Liver (tissue), 9 donors: ENCODE measurements around the gene LAMTOR2. TPM values are rescaled to one million over a fixed set of nuclear protein-coding genes. Genes with fewer than 3 reads are reported as not detected.

Experiments
- DNase-seq: peaks from one replicate; pipeline ENCODE4 v3.0.0-alpha.2; 2017; ENCODE audit warnings: low spot score
- H3K27ac ChIP-seq, 2 donors: one replicate each; pipeline ENCODE4 v1.7.0; 2013; ENCODE audit warnings: inconsistent platforms in 2 of 2, low read length in 2 of 2, control low read depth in 1 of 2, low read depth in 1 of 2, mild to moderate bottlenecking in 1 of 2
- H3K27me3 ChIP-seq, 4 donors: one replicate each; pipeline versions ENCODE4 v1.6.1 to v1.7.0; 2013; ENCODE audit warnings: low read length in 3 of 4, inconsistent platforms in 1 of 4, mild to moderate bottlenecking in 1 of 4, moderate library complexity in 1 of 4; ENCODE audit not compliant: control insufficient read depth in 4 of 4, insufficient read depth in 4 of 4
- H3K36me3 ChIP-seq, 4 donors: one replicate each; pipeline versions ENCODE4 v1.6.1 to v1.7.0; 2013; ENCODE audit warnings: low read length in 3 of 4, mild to moderate bottlenecking in 3 of 4, low read depth in 1 of 4, moderate library complexity in 1 of 4; ENCODE audit not compliant: control insufficient read depth in 4 of 4, insufficient read depth in 3 of 4
- H3K4me1 ChIP-seq, 4 donors: one replicate each; pipeline versions ENCODE4 v1.6.1 to v1.7.0; 2013; ENCODE audit warnings: low read length in 3 of 4, mild to moderate bottlenecking in 3 of 4, moderate library complexity in 1 of 4; ENCODE audit not compliant: control insufficient read depth in 4 of 4, insufficient read depth in 4 of 4
- H3K4me3 ChIP-seq, 3 donors: one replicate each; pipeline versions ENCODE4 v1.6.1 to v1.7.0; 2013; ENCODE audit warnings: low read length in 3 of 3, control low read depth in 1 of 3, low read depth in 1 of 3, mild to moderate bottlenecking in 1 of 3
- H3K9ac ChIP-seq, 2 donors: one replicate each; pipeline ENCODE4 v1.7.0; 2013; ENCODE audit warnings: low read length in 2 of 2, mild to moderate bottlenecking in 2 of 2, moderate library complexity in 2 of 2, control low read depth in 1 of 2, low read depth in 1 of 2
- H3K9me3 ChIP-seq, 4 donors: one replicate each; pipeline versions ENCODE4 v1.6.1 to v1.7.0; 2013; ENCODE audit warnings: low read length in 3 of 4; ENCODE audit not compliant: control insufficient read depth in 4 of 4
- FOXA1 ChIP-seq: IDR thresholded peaks from 2 replicates; pipeline ENCODE4 v1.6.1; 2016; ENCODE audit warnings: antibody characterized with exemption
- FOXA2 ChIP-seq: IDR thresholded peaks from 2 replicates; pipeline ENCODE4 v1.6.1; 2016; ENCODE audit warnings: antibody characterized with exemption
- HNF4A ChIP-seq, 2 donors: conservative IDR thresholded peaks; 2 replicates each; pipeline ENCODE4 v1.6.1; 2016; ENCODE audit warnings: antibody characterized with exemption in 2 of 2, mild to moderate bottlenecking in 2 of 2
- HNF4G ChIP-seq: IDR thresholded peaks from 2 replicates; pipeline ENCODE4 v1.6.1; 2016; ENCODE audit warnings: antibody characterized with exemption
- NR2F2 ChIP-seq: IDR thresholded peaks from 2 replicates; pipeline ENCODE4 v1.6.1; 2016; ENCODE audit warnings: antibody characterized with exemption
- RXRA ChIP-seq, 2 donors: IDR thresholded peaks; 2 replicates each; pipeline ENCODE4 v1.6.1; 2017 to 2018; ENCODE audit warnings: antibody characterized with exemption in 2 of 2, mild to moderate bottlenecking in 1 of 2
- TAF1 ChIP-seq: conservative IDR thresholded peaks from 2 replicates; pipeline ENCODE4 v1.6.1; 2016; ENCODE audit warnings: antibody characterized with exemption, mild to moderate bottlenecking
- YY1 ChIP-seq: IDR thresholded peaks from 2 replicates; pipeline ENCODE4 v1.6.1; 2016; ENCODE audit warnings: antibody characterized with exemption, mild to moderate bottlenecking
- WGBS: extraction: QIAGEN DNeasy Blood & Tissue Kit; methylation state at CpG from one replicate; pipeline ENCODE4 v1.1.7; 2013; 5-methylcytosine and 5-hydroxymethylcytosine counted together
- polyA plus RNA-seq, 2 donors: library from polyadenylated mRNA; stranded (reverse) in 1 of 2; unstranded in 1 of 2; fragments of 200-250 nt in 1 of 2; fragments of >200 nt in 1 of 2; fragmentation: Nextera tagmentation in 1 of 2; extraction: Ambion mirVana in 1 of 2; gene quantifications; one replicate each; pipeline versions ENCODE4 v1.2.1 to v1.2.3, GENCODE V29; 2013 to 2015
- total RNA-seq, 2 donors: library from RNA; depleted of rRNA; stranded (reverse); fragments of >200 nt; gene quantifications; one replicate each; pipeline ENCODE4 v1.2.3, GENCODE V29; 2014
- TF ChIP-seq, protein P1 (sequence below): fragments of 150-350 bp; IDR thresholded peaks from 2 replicates; pipeline ENCODE4 v1.5.1; 2017; ENCODE audit warnings: improper control_type of control experiment, low read depth, low read length; ENCODE audit not compliant: missing input control
- TF ChIP-seq, protein P2 (sequence below): IDR thresholded peaks from 2 replicates; pipeline ENCODE4 v1.6.1; 2016; ENCODE audit warnings: antibody characterized with exemption, mild to moderate bottlenecking
- donor health status: healthy.
- donor health status: healthy.
- donor health status: healthy.
- donor health status: healthy.
- donor health status: healthy.

LAMTOR2 gene
- total and polyA plus RNA-seq, 4 donors: 30.4 to 152 (median 79.0) TPM

DNA sequence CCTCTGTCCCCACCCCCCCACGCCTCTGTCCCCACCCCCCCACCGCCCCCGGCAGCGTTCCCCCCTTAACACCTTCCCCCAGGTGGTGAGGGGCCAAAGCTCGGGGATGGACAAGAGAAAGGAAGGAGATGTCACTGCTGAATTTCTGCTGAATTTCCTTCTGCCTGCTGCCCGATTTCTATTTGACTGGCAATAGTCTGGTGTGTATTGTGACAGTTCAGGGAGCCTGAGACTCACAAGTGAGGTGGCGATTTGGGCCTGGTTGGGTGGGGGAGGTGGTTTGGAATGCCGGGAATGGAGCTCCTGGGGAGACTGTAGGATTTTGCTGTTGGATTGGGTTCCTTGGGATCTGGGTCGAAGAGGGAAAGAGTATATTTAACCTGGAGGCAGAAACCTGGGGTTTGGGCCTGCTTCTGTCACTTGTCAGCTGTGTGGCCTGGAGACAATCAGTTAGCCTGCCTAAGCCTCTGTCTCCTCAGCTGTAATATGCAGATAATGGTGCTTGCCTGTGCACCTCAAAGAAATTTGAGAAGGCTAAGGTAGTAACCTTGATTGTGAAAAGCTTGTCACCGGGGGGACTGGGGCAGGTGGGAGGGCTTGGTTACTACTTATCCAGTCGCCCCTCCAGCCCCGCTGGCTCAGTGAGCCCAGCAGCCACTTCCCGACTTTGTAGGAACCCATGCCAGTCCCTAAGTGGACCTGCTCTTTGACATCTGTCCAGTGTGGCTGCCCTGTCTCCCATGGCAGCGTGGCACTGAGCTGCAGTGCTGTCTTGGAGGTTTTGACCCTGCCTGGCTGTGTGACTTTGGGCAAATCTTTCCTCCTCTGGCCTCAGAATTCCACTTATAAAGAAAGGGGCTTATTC is 52.3 kb downstream of the LAMTOR2 start:
- no peak for DNase-seq
- WGBS: 42% methylated on average over 14 of the region's 14 CpGs
- Histone ChIP-seq H3K27ac (peak overlapping the region; percentile 88 to 94), H3K36me3 (no peaks in the 10 kb centered on the region), H3K27me3 (no peaks in the 10 kb centered on the region), H3K4me1 (peaks cover 0 to 10% (median 7%) of the 10 kb centered on the region in 4 donors), H3K9ac (peak overlapping the region; percentile 3 to 52), H3K4me3 (peak overlapping the region in 1 of 3 donors; percentile 42), H3K9me3 (no peaks in the 10 kb centered on the region)
- TF ChIP-seq HNF4G (no peak), RXRA (IDR thresholded peaks at IDR 0.05) (no peak)

DNA sequence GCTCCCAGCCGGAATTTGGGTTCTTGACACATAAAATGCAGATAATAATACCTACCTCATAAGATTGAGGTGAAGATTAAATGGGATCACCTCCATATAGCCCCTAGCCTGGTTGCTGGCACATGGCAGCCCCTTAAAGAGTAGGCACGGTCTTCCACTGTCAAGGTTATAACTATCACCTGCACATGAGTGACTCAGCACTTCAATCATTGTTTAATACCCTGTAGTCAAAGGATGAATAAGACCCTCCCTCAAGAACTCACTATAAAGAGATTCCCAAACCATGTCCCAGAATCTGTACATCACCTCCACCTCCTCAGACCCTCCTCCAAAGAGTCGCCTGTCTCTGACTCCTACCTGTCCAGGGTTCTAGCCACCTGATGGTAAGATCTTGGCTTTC is 53.5 kb downstream of the LAMTOR2 start:
- H3K36me3 ChIP-seq: no peaks in the 10 kb centered on the region
- no peak overlapping the region for H3K27ac ChIP-seq
- H3K9ac ChIP-seq: no peak overlapping the region
- WGBS: 95% methylated on average over 3 of the region's 3 CpGs
- peaks cover 0 to 10% (median 5%) of the 10 kb centered on the region in 4 donors for H3K4me1 ChIP-seq
- DNase-seq: no peak
- H3K4me3 ChIP-seq: no peak overlapping the region
- H3K27me3 ChIP-seq: no peaks in the 10 kb centered on the region
- H3K9me3 ChIP-seq: no peaks in the 10 kb centered on the region
- TF ChIP-seq FOXA1 (no peak), FOXA2 (no peak), HNF4A (conservative IDR thresholded peaks at IDR 0.05) (no peak), TAF1 (no peak), HNF4G (no peak), NR2F2 (no peak), YY1 (no peak)
- TF ChIP-seq, protein P1, sequence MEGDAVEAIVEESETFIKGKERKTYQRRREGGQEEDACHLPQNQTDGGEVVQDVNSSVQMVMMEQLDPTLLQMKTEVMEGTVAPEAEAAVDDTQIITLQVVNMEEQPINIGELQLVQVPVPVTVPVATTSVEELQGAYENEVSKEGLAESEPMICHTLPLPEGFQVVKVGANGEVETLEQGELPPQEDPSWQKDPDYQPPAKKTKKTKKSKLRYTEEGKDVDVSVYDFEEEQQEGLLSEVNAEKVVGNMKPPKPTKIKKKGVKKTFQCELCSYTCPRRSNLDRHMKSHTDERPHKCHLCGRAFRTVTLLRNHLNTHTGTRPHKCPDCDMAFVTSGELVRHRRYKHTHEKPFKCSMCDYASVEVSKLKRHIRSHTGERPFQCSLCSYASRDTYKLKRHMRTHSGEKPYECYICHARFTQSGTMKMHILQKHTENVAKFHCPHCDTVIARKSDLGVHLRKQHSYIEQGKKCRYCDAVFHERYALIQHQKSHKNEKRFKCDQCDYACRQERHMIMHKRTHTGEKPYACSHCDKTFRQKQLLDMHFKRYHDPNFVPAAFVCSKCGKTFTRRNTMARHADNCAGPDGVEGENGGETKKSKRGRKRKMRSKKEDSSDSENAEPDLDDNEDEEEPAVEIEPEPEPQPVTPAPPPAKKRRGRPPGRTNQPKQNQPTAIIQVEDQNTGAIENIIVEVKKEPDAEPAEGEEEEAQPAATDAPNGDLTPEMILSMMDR: no peak
- TF ChIP-seq, protein P2, sequence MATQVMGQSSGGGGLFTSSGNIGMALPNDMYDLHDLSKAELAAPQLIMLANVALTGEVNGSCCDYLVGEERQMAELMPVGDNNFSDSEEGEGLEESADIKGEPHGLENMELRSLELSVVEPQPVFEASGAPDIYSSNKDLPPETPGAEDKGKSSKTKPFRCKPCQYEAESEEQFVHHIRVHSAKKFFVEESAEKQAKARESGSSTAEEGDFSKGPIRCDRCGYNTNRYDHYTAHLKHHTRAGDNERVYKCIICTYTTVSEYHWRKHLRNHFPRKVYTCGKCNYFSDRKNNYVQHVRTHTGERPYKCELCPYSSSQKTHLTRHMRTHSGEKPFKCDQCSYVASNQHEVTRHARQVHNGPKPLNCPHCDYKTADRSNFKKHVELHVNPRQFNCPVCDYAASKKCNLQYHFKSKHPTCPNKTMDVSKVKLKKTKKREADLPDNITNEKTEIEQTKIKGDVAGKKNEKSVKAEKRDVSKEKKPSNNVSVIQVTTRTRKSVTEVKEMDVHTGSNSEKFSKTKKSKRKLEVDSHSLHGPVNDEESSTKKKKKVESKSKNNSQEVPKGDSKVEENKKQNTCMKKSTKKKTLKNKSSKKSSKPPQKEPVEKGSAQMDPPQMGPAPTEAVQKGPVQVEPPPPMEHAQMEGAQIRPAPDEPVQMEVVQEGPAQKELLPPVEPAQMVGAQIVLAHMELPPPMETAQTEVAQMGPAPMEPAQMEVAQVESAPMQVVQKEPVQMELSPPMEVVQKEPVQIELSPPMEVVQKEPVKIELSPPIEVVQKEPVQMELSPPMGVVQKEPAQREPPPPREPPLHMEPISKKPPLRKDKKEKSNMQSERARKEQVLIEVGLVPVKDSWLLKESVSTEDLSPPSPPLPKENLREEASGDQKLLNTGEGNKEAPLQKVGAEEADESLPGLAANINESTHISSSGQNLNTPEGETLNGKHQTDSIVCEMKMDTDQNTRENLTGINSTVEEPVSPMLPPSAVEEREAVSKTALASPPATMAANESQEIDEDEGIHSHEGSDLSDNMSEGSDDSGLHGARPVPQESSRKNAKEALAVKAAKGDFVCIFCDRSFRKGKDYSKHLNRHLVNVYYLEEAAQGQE: no peak

Other genes with a start within 250 kb of the LAMTOR2 start
- gene GON4L, start 197.6 kb upstream of the LAMTOR2 start, total RNA-seq: 10 to 100 TPM; 13.4 to 26.2 TPM
- 10 to 100 TPM in 1 of 2 donors, 1 to 10 TPM in 1; 5.7 to 18.0 TPM for gene GON4L, start 197.6 kb upstream of the LAMTOR2 start, polyA plus RNA-seq
- gene SYT11, start 195.2 kb upstream of the LAMTOR2 start, total RNA-seq: 1 to 10 TPM in 1 of 2 donors, under 1 TPM in 1; 0.75 to 1.2 TPM
- under 1 TPM; 0.49 to 0.76 TPM for gene SYT11, start 195.2 kb upstream of the LAMTOR2 start, polyA plus RNA-seq
- 10 to 100 TPM; 11.3 to 14.3 TPM for gene RIT1, start 143.4 kb upstream of the LAMTOR2 start, total RNA-seq
- gene RIT1, start 143.4 kb upstream of the LAMTOR2 start, polyA plus RNA-seq: 1 to 10 TPM; 3.1 to 4.9 TPM
- gene KHDC4, start 120.4 kb upstream of the LAMTOR2 start, total RNA-seq: 10 to 100 TPM; 18.2 to 32.6 TPM
- gene KHDC4, start 120.4 kb upstream of the LAMTOR2 start, polyA plus RNA-seq: 10 to 100 TPM in 1 of 2 donors, 1 to 10 TPM in 1; 8.4 to 11.3 TPM
- gene RXFP4, start 113.1 kb upstream of the LAMTOR2 start, total RNA-seq: not detected
- gene RXFP4, start 113.1 kb upstream of the LAMTOR2 start, polyA plus RNA-seq: not detected
- gene ARHGEF2, start 76.2 kb upstream of the LAMTOR2 start, total RNA-seq: 10 to 100 TPM; 14.1 to 59.1 TPM
- gene ARHGEF2, start 76.2 kb upstream of the LAMTOR2 start, polyA plus RNA-seq: 1 to 10 TPM; 3.2 to 6.4 TPM
- gene SSR2, start 33.8 kb upstream of the LAMTOR2 start, total RNA-seq: 100 to 1,000 TPM; 101 to 264 TPM
- gene SSR2, start 33.8 kb upstream of the LAMTOR2 start, polyA plus RNA-seq: 100 to 1,000 TPM in 1 of 2 donors, 10 to 100 TPM in 1; 93.1 to 245 TPM
- 10 to 100 TPM in 1 of 2 donors, 1 to 10 TPM in 1; 9.2 to 13.5 TPM for gene UBQLN4, start 984 bp upstream of the LAMTOR2 start, total RNA-seq
- 10 to 100 TPM in 1 of 2 donors, 1 to 10 TPM in 1; 7.4 to 17.8 TPM for gene UBQLN4, start 984 bp upstream of the LAMTOR2 start, polyA plus RNA-seq
- gene RAB25, start 6.4 kb downstream of the LAMTOR2 start, total RNA-seq: 1 to 10 TPM in 1 of 2 donors, under 1 TPM in 1; 0.67 to 1.0 TPM
- gene RAB25, start 6.4 kb downstream of the LAMTOR2 start, polyA plus RNA-seq: 1 to 10 TPM in 1 of 2 donors, under 1 TPM in 1; 0.82 to 2.0 TPM
- 1 to 10 TPM; 1.3 TPM for gene MEX3A, start 27.7 kb downstream of the LAMTOR2 start, total RNA-seq
- under 1 TPM; 0.52 to 0.56 TPM for gene MEX3A, start 27.7 kb downstream of the LAMTOR2 start, polyA plus RNA-seq
- gene LMNA, start 59.9 kb downstream of the LAMTOR2 start, total RNA-seq: 100 to 1,000 TPM in 1 of 2 donors, 10 to 100 TPM in 1; 89.4 to 160 TPM
- 100 to 1,000 TPM in 1 of 2 donors, 10 to 100 TPM in 1; 60.4 to 105 TPM for gene LMNA, start 59.9 kb downstream of the LAMTOR2 start, polyA plus RNA-seq
- gene SEMA4A, start 98.8 kb downstream of the LAMTOR2 start, total RNA-seq: 1 to 10 TPM; 2.3 to 3.5 TPM
- gene SEMA4A, start 98.8 kb downstream of the LAMTOR2 start, polyA plus RNA-seq: 1 to 10 TPM; 1.1 to 1.2 TPM
- gene SLC25A44, start 139.3 kb downstream of the LAMTOR2 start, total RNA-seq: 10 to 100 TPM; 10.2 to 21.8 TPM
- gene SLC25A44, start 139.3 kb downstream of the LAMTOR2 start, polyA plus RNA-seq: 10 to 100 TPM; 15.7 to 16.0 TPM
- gene PMF1, start 158.2 kb downstream of the LAMTOR2 start, total RNA-seq: 10 to 100 TPM; 24.7 to 41.5 TPM
- gene PMF1, start 158.2 kb downstream of the LAMTOR2 start, polyA plus RNA-seq: 10 to 100 TPM; 32.4 to 63.5 TPM
- under 1 TPM; 0.28 to 0.75 TPM for gene BGLAP, start 187.4 kb downstream of the LAMTOR2 start, total RNA-seq
- under 1 TPM in 1 of 2 donors, not detected in 1; 0.06 TPM for gene BGLAP, start 187.4 kb downstream of the LAMTOR2 start, polyA plus RNA-seq
- under 1 TPM; 0.23 to 0.75 TPM for gene PAQR6, start 193.3 kb downstream of the LAMTOR2 start, total RNA-seq
- under 1 TPM; 0.22 to 0.85 TPM for gene PAQR6, start 193.3 kb downstream of the LAMTOR2 start, polyA plus RNA-seq
- 10 to 100 TPM; 30.3 to 59.1 TPM for gene SMG5, start 228.0 kb downstream of the LAMTOR2 start, total RNA-seq
- gene SMG5, start 228.0 kb downstream of the LAMTOR2 start, polyA plus RNA-seq: 10 to 100 TPM; 22.9 to 41.1 TPM
- 1 to 10 TPM; 1.2 to 1.5 TPM for gene TMEM79, start 229.5 kb downstream of the LAMTOR2 start, total RNA-seq
- gene TMEM79, start 229.5 kb downstream of the LAMTOR2 start, polyA plus RNA-seq: 1 to 10 TPM; 1.7 to 2.2 TPM
- 10 to 100 TPM; 26.5 to 30.0 TPM for gene GLMP, start 240.9 kb downstream of the LAMTOR2 start, total RNA-seq
- 10 to 100 TPM; 47.9 to 51.4 TPM for gene GLMP, start 240.9 kb downstream of the LAMTOR2 start, polyA plus RNA-seq
- gene VHLL, start 244.5 kb downstream of the LAMTOR2 start, total RNA-seq: under 1 TPM in 1 of 2 donors, not detected in 1; 0.67 TPM
- gene VHLL, start 244.5 kb downstream of the LAMTOR2 start, polyA plus RNA-seq: not detected